Ishikawa (cell line): ENCODE measurements around the gene MROH8.

Experiments used
- CEBPB ChIP-seq: IDR thresholded peaks from 2 replicates; pipeline ENCODE4 v1.6.1; 2012
- FOXM1 ChIP-seq: IDR thresholded peaks from 2 replicates; pipeline ENCODE4 v1.6.1; 2012; ENCODE audit warnings: low read depth, borderline replicate concordance
- RAD21 ChIP-seq: IDR thresholded peaks from 2 replicates; pipeline ENCODE4 v1.6.1; 2012; ENCODE audit warnings: low read depth
- TEAD4 ChIP-seq: IDR thresholded peaks from 2 replicates; pipeline ENCODE4 v1.6.1; 2012
- YY1 ChIP-seq: IDR thresholded peaks from 2 replicates; pipeline ENCODE4 v1.6.1; 2012; ENCODE audit warnings: low read depth
- ZBTB7A ChIP-seq: IDR thresholded peaks from 2 replicates; pipeline ENCODE4 v1.6.1; 2012; ENCODE audit warnings: low read depth
- TF ChIP-seq, protein P1 (sequence below): IDR thresholded peaks from 2 replicates; pipeline ENCODE4 v1.6.1; 2012
- TF ChIP-seq, protein P2 (sequence below): IDR thresholded peaks from 2 replicates; pipeline ENCODE4 v1.6.1; 2012
- TF ChIP-seq, protein P3 (sequence below): IDR thresholded peaks from 2 replicates; pipeline ENCODE4 v1.6.1; 2012; ENCODE audit warnings: low read depth, mild to moderate bottlenecking

DNA sequence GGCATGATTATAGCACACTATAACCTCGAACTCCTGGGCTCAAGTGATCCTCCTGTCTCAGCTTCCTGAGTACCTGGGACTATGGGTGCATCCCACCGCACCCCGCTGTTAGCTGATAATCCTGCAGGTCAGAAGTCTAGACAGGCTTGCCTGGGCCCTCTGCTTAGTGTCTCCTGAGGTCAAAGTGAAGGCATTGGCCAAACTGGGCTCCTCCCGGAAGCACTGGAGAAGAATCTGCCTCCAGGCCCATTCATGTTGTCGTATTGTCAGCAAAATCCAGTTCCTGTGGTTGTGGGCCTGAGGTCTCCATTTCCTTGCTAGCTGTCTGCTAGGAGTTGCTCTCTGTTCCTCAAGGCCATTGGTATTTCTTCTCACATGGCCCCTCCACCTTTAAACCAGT lies 6.3 kb upstream of the MROH8 start:
- TF ChIP-seq TEAD4 (no peak), RAD21 (no peak), CEBPB (no peak), FOXM1 (no peak), YY1 (no peak), ZBTB7A (no peak)
- TF ChIP-seq, protein P1, sequence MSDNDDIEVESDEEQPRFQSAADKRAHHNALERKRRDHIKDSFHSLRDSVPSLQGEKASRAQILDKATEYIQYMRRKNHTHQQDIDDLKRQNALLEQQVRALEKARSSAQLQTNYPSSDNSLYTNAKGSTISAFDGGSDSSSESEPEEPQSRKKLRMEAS = no peak
- TF ChIP-seq, protein P2, sequence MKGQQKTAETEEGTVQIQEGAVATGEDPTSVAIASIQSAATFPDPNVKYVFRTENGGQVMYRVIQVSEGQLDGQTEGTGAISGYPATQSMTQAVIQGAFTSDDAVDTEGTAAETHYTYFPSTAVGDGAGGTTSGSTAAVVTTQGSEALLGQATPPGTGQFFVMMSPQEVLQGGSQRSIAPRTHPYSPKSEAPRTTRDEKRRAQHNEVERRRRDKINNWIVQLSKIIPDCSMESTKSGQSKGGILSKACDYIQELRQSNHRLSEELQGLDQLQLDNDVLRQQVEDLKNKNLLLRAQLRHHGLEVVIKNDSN = no peak
- TF ChIP-seq, protein P3, sequence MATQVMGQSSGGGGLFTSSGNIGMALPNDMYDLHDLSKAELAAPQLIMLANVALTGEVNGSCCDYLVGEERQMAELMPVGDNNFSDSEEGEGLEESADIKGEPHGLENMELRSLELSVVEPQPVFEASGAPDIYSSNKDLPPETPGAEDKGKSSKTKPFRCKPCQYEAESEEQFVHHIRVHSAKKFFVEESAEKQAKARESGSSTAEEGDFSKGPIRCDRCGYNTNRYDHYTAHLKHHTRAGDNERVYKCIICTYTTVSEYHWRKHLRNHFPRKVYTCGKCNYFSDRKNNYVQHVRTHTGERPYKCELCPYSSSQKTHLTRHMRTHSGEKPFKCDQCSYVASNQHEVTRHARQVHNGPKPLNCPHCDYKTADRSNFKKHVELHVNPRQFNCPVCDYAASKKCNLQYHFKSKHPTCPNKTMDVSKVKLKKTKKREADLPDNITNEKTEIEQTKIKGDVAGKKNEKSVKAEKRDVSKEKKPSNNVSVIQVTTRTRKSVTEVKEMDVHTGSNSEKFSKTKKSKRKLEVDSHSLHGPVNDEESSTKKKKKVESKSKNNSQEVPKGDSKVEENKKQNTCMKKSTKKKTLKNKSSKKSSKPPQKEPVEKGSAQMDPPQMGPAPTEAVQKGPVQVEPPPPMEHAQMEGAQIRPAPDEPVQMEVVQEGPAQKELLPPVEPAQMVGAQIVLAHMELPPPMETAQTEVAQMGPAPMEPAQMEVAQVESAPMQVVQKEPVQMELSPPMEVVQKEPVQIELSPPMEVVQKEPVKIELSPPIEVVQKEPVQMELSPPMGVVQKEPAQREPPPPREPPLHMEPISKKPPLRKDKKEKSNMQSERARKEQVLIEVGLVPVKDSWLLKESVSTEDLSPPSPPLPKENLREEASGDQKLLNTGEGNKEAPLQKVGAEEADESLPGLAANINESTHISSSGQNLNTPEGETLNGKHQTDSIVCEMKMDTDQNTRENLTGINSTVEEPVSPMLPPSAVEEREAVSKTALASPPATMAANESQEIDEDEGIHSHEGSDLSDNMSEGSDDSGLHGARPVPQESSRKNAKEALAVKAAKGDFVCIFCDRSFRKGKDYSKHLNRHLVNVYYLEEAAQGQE = no peak
